NCI-H2029 treated with DMSO at 0.1 percent for 48 hours (cell line): Measurements from ENCODE around the gene COL25A1.
"Not testable (repeated sequence)": the region's sequence is repeated elsewhere in the genome, so short reads cannot be mapped to it uniquely, and the experiment has no call there.

ENCODE experiments used
- DNase-seq: peaks from one replicate; lab custom pipeline; 2025; lab: John Stamatoyannopoulos, UW

Gene COL25A1

GRCh38 chr4:109046471-109047201, 255.8 kb downstream of the COL25A1 start:
- DNase-seq = no peak

- DNase-seq = no peak
Observed at GRCh38 chr4:109044431-109044830, 258.0 kb downstream of the COL25A1 start.

GRCh38 chr4:109043286-109043685, 259.2 kb downstream of the COL25A1 start:
- DNase-seq = no peak

GRCh38 chr4:109041463-109042360, 260.7 kb downstream of the COL25A1 start:
- no peak for DNase-seq

- no peak for DNase-seq
Observed at GRCh38 chr4:109040441-109040840, 262.0 kb downstream of the COL25A1 start.

- DNase-seq = no peak
Observed at GRCh38 chr4:109037026-109037425, 265.4 kb downstream of the COL25A1 start.

- no peak for DNase-seq
Observed at GRCh38 chr4:109033993-109034392, 268.5 kb downstream of the COL25A1 start.

- no peak for DNase-seq
Observed at GRCh38 chr4:109032671-109033070, 269.8 kb downstream of the COL25A1 start.

GRCh38 chr4:109029987-109030386, 272.5 kb downstream of the COL25A1 start:
- no peak for DNase-seq

GRCh38 chr4:109027016-109027500, 275.4 kb downstream of the COL25A1 start:
- DNase-seq = no peak

GRCh38 chr4:109026588-109026987, 275.9 kb downstream of the COL25A1 start:
- DNase-seq = no peak

GRCh38 chr4:109025471-109026076, 276.9 kb downstream of the COL25A1 start:
- no peak for DNase-seq

GRCh38 chr4:109022961-109023360, 279.5 kb downstream of the COL25A1 start:
- DNase-seq = no peak

GRCh38 chr4:109021630-109022029, 280.8 kb downstream of the COL25A1 start:
- not testable (repeated sequence) for DNase-seq

- DNase-seq = no peak
Observed at GRCh38 chr4:109020861-109021260, 281.6 kb downstream of the COL25A1 start.

GRCh38 chr4:109016200-109016599, 286.3 kb downstream of the COL25A1 start:
- DNase-seq = no peak

GRCh38 chr4:109015413-109015810, 287.0 kb downstream of the COL25A1 start:
- no peak for DNase-seq

GRCh38 chr4:109014593-109015412, 287.7 kb downstream of the COL25A1 start:
- DNase-seq = no peak

GRCh38 chr4:109012286-109012880, 290.1 kb downstream of the COL25A1 start:
- no peak for DNase-seq

- DNase-seq = no peak
Observed at GRCh38 chr4:109011241-109012026, 291.0 kb downstream of the COL25A1 start.
